SK-N-SH (cell line): ENCODE data around the gene TMEM234. TPM values are rescaled to one million over a fixed set of nuclear protein-coding genes. Genes with fewer than 3 reads are reported as not detected.

Source experiments
- CTCF ChIA-PET: fragments of 300-600, 350-600 bp; formaldehyde crosslinking; extraction: SDS; loops from one replicate; lab custom pipeline; 2021; lab: Yijun Ruan, JAX
- POLR2A ChIA-PET: fragments of 350-600 bp; sonication (Branson Sonifier 250); formaldehyde crosslinking; extraction: SDS; loops from one replicate; lab custom pipeline; 2020; ENCODE audit warnings: antibody characterized with exemption, inconsistent platforms; lab: Yijun Ruan, JAX
- DNase-seq: peaks from one replicate; pipeline ENCODE4 v3.0.0; 2012
- H2AFZ ChIP-seq: fragments of 200-600 bp; sonication (generic); 2 replicates; pipeline ENCODE4 v1.8.1; 2016; ENCODE audit warnings: antibody characterized with exemption, mild to moderate bottlenecking, low read depth
- H3F3A ChIP-seq: fragments of 200-600 bp; sonication (generic); replicated peaks from 2 replicates; pipeline ENCODE3; 2016; ENCODE audit warnings: antibody characterized with exemption, mild to moderate bottlenecking; ENCODE audit not compliant: insufficient read depth
- H3K27ac ChIP-seq, 2 experiments: fragments of 200-500 bp in 1 of 2; fragments of 200-600 bp in 1 of 2; sonication (Bioruptor generic) in 1 of 2; sonication (generic), shearing (Covaris generic) in 1 of 2; 2 replicates each; pipeline versions ENCODE4 v1.5.1 to v1.6.1; 2014 to 2016; ENCODE audit warnings: low read depth in 2 of 2, inconsistent platforms in 1 of 2, low read length in 1 of 2, mild to moderate bottlenecking in 1 of 2, mixed read lengths in 1 of 2
- H3K27me3 ChIP-seq: fragments of 200-600 bp; sonication (generic), shearing (Covaris generic); 2 replicates; pipeline ENCODE4 v1.6.1; 2016; ENCODE audit warnings: mixed run types; ENCODE audit not compliant: insufficient read depth
- H3K36me3 ChIP-seq, 2 experiments: fragments of 200-500 bp in 1 of 2; fragments of 200-600 bp in 1 of 2; sonication (Bioruptor generic) in 1 of 2; sonication (generic) in 1 of 2; replicated peaks in 1 of 2; 2 replicates each; pipeline versions ENCODE3 to v1.5.1; 2014 to 2016; ENCODE audit warnings: low read length in 1 of 2, mild to moderate bottlenecking in 1 of 2; ENCODE audit not compliant: insufficient read depth in 2 of 2, control insufficient read depth in 1 of 2
- H3K4me1 ChIP-seq, 2 experiments: fragments of 200-500 bp in 1 of 2; fragments of 200-600 bp in 1 of 2; sonication (Bioruptor generic) in 1 of 2; sonication (generic), shearing (Covaris generic) in 1 of 2; 2 replicates each; pipeline versions ENCODE4 v1.5.1 to v1.6.1; 2014 to 2016; ENCODE audit warnings: low read depth in 1 of 2, low read length in 1 of 2, mixed run types in 1 of 2; ENCODE audit not compliant: insufficient read depth in 2 of 2, control insufficient read depth in 1 of 2
- H3K4me2 ChIP-seq: fragments of 200-600 bp; sonication (generic), shearing (Covaris generic); 2 replicates; pipeline ENCODE4 v1.6.1; 2017; ENCODE audit warnings: mixed run types
- H3K4me3 ChIP-seq, 2 experiments: fragments of 200-500 bp in 1 of 2; fragments of 200-600 bp in 1 of 2; sonication (Bioruptor generic) in 1 of 2; sonication (generic), shearing (Covaris generic) in 1 of 2; 2 replicates each; pipeline versions ENCODE4 v1.5.1 to v1.8.1; 2014 to 2016; ENCODE audit warnings: low read depth in 2 of 2, inconsistent platforms in 1 of 2, low read length in 1 of 2, mild to moderate bottlenecking in 1 of 2, mixed read lengths in 1 of 2, moderate library complexity in 1 of 2
- H3K79me2 ChIP-seq: fragments of 200-600 bp; sonication (generic); 2 replicates; pipeline ENCODE4 v1.8.1; 2017; ENCODE audit warnings: mild to moderate bottlenecking; ENCODE audit not compliant: insufficient read depth
- H3K9ac ChIP-seq: fragments of 200-600 bp; sonication (generic); 2 replicates; pipeline ENCODE4 v1.6.1; 2017; ENCODE audit warnings: mixed run types
- H3K9me2 ChIP-seq: fragments of 200-600 bp; sonication (generic); 2 replicates; pipeline ENCODE4 v1.6.1; 2017; ENCODE audit warnings: mixed run types
- H3K9me3 ChIP-seq: fragments of 200-600 bp; sonication (generic); 2 replicates; pipeline ENCODE4 v1.6.1; 2017; ENCODE audit warnings: mixed run types, mild to moderate bottlenecking, moderate library complexity
- H4K20me1 ChIP-seq: fragments of 200-600 bp; sonication (generic); 2 replicates; pipeline ENCODE4 v1.6.1; 2017; ENCODE audit warnings: mild to moderate bottlenecking, mixed run types; ENCODE audit not compliant: insufficient read depth
- CHD2 ChIP-seq: fragments of 150-350 bp; IDR thresholded peaks from 2 replicates; pipeline ENCODE4 v1.6.1; 2018; ENCODE audit warnings: low read length; ENCODE audit not compliant: partially characterized antibody
- FOSL2 ChIP-seq: IDR thresholded peaks from 2 replicates; pipeline ENCODE4 v1.4.0; 2012; ENCODE audit warnings: low read depth, mild to moderate bottlenecking, moderate library complexity, borderline replicate concordance
- GABPA ChIP-seq: IDR thresholded peaks from 2 replicates; pipeline ENCODE4 v1.4.0; 2012; ENCODE audit warnings: low read depth, mild to moderate bottlenecking
- JUND ChIP-seq: IDR thresholded peaks from 2 replicates; pipeline ENCODE4 v1.4.0; 2012
- MXI1 ChIP-seq: IDR thresholded peaks from 2 replicates; pipeline ENCODE4 v1.6.1; 2012; ENCODE audit warnings: mild to moderate bottlenecking, low read depth, low read length, improper control_type of control experiment
- NRF1 ChIP-seq: IDR thresholded peaks from 2 replicates; pipeline ENCODE4 v1.6.1; 2012; ENCODE audit warnings: low read depth, mild to moderate bottlenecking, low read length
- RCOR1 ChIP-seq: fragments of 150-350 bp; IDR thresholded peaks from 2 replicates; pipeline ENCODE4 v1.6.1; 2017; ENCODE audit warnings: antibody characterized with exemption, low read length
- RFX5 ChIP-seq: IDR thresholded peaks from 2 replicates; pipeline ENCODE4 v1.6.1; 2012; ENCODE audit warnings: mild to moderate bottlenecking, improper control_type of control experiment, low read length
- SMC3 ChIP-seq: IDR thresholded peaks from 2 replicates; pipeline ENCODE4 v1.6.1; 2012; ENCODE audit warnings: low read depth, low read length, improper control_type of control experiment
- TCF12 ChIP-seq: IDR thresholded peaks from 2 replicates; pipeline ENCODE4 v1.4.0; 2012
- YY1 ChIP-seq: IDR thresholded peaks from 2 replicates; pipeline ENCODE4 v1.4.0; 2012; ENCODE audit warnings: low read depth, mild to moderate bottlenecking
- WGBS: methylation state at CpG from one replicate; pipeline ENCODE4 v1.1.6; 2017; ENCODE audit warnings: low lambda C conversion rate; 5-methylcytosine and 5-hydroxymethylcytosine counted together
- polyA plus RNA-seq, 3 experiments: library from polyadenylated mRNA; depleted of rRNA; stranded (reverse); fragments of >200 nt; gene quantifications; 2 replicates each; pipeline ENCODE4 v1.2.3, GENCODE V29; 2012
- TF ChIP-seq, protein P1 (sequence below): fragments of 150-350 bp; IDR thresholded peaks from 2 replicates; pipeline ENCODE4 v1.6.1; 2017; ENCODE audit warnings: antibody characterized with exemption, low read length, low read depth, borderline replicate concordance
- TF ChIP-seq, protein P2 (sequence below): IDR thresholded peaks from 2 replicates; pipeline ENCODE4 v1.4.0; 2012; ENCODE audit warnings: low read depth

The TMEM234 gene
- polyA plus RNA-seq, 1 of the 3 experiments (the other 2 are of a cell fraction), result 31.9 TPM

DNA sequence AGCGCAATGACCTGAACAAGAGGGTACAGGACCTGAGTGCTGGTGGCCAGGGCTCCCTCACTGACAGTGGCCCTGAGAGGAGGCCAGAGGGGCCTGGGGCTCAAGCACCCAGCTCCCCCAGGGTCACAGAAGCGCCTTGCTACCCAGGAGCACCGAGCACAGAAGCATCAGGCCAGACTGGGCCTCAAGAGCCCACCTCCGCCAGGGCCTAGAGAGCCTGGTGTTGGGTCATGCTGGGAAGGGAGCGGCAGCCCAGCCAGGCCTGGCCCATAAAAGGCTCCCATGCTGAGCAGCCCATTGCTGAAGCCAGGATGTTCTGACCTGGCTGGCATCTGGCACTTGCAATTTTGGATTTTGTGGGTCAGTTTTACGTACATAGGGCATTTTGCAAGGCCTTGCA lies 27.2 kb downstream of the TMEM234 start:
- Histone ChIP-seq H3K9me2 (no peaks in the 10 kb centered on the region), H3K79me2 (no peaks in the 10 kb centered on the region), H3K27me3 (no peaks in the 10 kb centered on the region), H3K36me3 (peaks cover 53 to 80% of the 10 kb centered on the region in 2 experiments), H3K9ac (no peak overlapping the region), H3F3A (peaks cover 13% of the 10 kb centered on the region), H3K4me1 (peaks cover 16 to 20% of the 10 kb centered on the region in 2 experiments; a peak in 3 of 4 replicates), H3K4me2 (no peak overlapping the region), H3K9me3 (no peaks in the 10 kb centered on the region), H3K4me3 (no peak overlapping the region), H4K20me1 (no peaks in the 10 kb centered on the region), H3K27ac (no peak overlapping the region), H2AFZ (no peak overlapping the region)
- 100% methylated on average over 2 of the region's 6 CpGs for WGBS
- POLR2A ChIA-PET, result interaction anchor here (3.4 kb wide), 1 partner anchor 14 kb away, joined by 19 read pairs; the partner anchor contains the start of gene TXLNA
- DNase-seq, result no peak
- CTCF ChIA-PET, result no interaction called here
- TF ChIP-seq GABPA (no peak), JUND (no peak)
- TF ChIP-seq, protein P1, sequence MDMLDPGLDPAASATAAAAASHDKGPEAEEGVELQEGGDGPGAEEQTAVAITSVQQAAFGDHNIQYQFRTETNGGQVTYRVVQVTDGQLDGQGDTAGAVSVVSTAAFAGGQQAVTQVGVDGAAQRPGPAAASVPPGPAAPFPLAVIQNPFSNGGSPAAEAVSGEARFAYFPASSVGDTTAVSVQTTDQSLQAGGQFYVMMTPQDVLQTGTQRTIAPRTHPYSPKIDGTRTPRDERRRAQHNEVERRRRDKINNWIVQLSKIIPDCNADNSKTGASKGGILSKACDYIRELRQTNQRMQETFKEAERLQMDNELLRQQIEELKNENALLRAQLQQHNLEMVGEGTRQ, result no peak

DNA sequence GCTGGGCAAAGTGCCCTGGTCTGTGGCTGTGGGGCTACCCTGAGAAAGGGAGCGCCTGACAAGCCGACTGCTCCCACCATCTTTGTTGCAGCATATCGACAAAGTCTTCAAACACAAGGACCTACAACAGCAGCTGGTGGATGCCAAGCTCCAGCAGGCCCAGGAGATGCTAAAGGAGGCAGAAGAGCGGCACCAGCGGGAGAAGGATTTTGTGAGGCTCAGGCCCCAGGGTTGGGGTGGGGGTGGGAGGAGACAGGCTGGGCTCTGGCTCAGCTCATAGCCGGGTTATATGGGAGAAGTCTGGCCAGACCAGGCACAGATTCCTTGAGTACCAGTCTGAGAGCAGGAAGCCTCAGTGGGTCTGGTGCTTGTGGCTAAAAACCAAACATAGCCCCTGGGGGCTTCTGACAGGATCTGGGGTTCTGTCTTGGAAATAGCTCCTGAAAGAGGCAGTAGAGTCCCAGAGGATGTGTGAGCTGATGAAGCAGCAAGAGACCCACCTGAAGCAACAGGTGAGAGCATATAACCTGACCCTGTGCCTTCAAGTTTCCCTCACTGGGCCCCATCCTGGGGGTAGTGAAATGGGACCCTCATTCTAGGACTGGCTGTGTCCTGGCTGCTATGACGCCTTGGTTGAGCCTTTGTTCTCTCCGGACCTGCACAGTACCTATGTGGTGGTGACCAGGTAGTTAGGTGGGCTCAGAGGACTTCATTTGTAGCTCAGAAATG lies 29.8 kb downstream of the TMEM234 start:
- Histone ChIP-seq H3K27ac (no peak overlapping the region), H3F3A (peaks cover 8% of the 10 kb centered on the region), H3K9me3 (no peaks in the 10 kb centered on the region), H3K9me2 (no peaks in the 10 kb centered on the region), H3K79me2 (peaks cover 13% of the 10 kb centered on the region; the same call in 1 of the 2 replicates), H3K27me3 (no peaks in the 10 kb centered on the region), H3K9ac (no peak overlapping the region), H3K4me1 (peaks cover 3 to 10% of the 10 kb centered on the region in 2 experiments; a peak in 2 of 4 replicates), H3K36me3 (peaks cover 75 to 92% of the 10 kb centered on the region in 2 experiments), H3K4me3 (no peak overlapping the region), H3K4me2 (no peak overlapping the region), H2AFZ (no peak overlapping the region), H4K20me1 (peaks cover 5% of the 10 kb centered on the region; the same call in 1 of the 2 replicates)
- WGBS, result 87% methylated on average over 8 of the region's 8 CpGs
- TF ChIP-seq RCOR1 (no peak), YY1 (no peak), SMC3 (no peak), NRF1 (no peak), TCF12 (no peak), MXI1 (no peak), CHD2 (no peak), RFX5 (no peak), FOSL2 (no peak)
- TF ChIP-seq, protein P2, sequence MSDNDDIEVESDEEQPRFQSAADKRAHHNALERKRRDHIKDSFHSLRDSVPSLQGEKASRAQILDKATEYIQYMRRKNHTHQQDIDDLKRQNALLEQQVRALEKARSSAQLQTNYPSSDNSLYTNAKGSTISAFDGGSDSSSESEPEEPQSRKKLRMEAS, result no peak
- DNase-seq, result no peak
- ChIA-PET POLR2A (interaction anchor here (0.7 kb wide), 1 partner anchor 84 kb away, joined by 3 read pairs; no protein-coding TSS in a partner anchor), CTCF (interaction anchor here (1.5 kb wide), 1 partner anchor 12 kb away, joined by 3 read pairs; no protein-coding TSS in a partner anchor)
